GM12891 (cell line): ENCODE measurements around the gene MAP3K13.
A peak's percentile ranks its signal among the peaks of the same experiment; 100 is the strongest.

Experiments used
- DNase-seq: peaks from one replicate; pipeline ENCODE4 v3.0.0; 2011; ENCODE audit warnings: low spot score; ENCODE audit not compliant: insufficient read length
- FAIRE-seq: peaks from 2 replicates; lab custom pipeline; 2011; peaks lifted over from hg19 to GRCh38; lab: Jason Lieb, UNC
- PAX5 ChIP-seq: IDR thresholded peaks from 2 replicates; pipeline ENCODE4 v1.6.1; 2011; ENCODE audit warnings: low read length, moderate library complexity, mild to moderate bottlenecking; ENCODE audit not compliant: insufficient read depth, severe bottlenecking
- POLR2A ChIP-seq: IDR thresholded peaks from 2 replicates; pipeline ENCODE4 v1.6.1; 2011; ENCODE audit warnings: low read depth, low read length, control low read depth
- POLR2AphosphoS5 ChIP-seq: IDR thresholded peaks from 2 replicates; pipeline ENCODE4 v1.6.1; 2011; ENCODE audit warnings: low read depth, low read length, control low read depth
- POU2F2 ChIP-seq: IDR thresholded peaks from 2 replicates; pipeline ENCODE4 v1.6.1; 2011; ENCODE audit warnings: low read depth, mild to moderate bottlenecking, control low read depth, low read length, moderate library complexity
- SPI1 ChIP-seq: IDR thresholded peaks from 2 replicates; pipeline ENCODE4 v1.6.1; 2011; ENCODE audit warnings: low read depth, low read length, control low read depth
- TAF1 ChIP-seq: IDR thresholded peaks from 2 replicates; pipeline ENCODE4 v1.6.1; 2011; ENCODE audit warnings: low read depth, low read length, control low read depth

The MAP3K13 gene

GRCh38 chr3:185325946-185326791 is 36.8 kb upstream of the MAP3K13 start:
- FAIRE-seq (no peak), DNase-seq (no peak)
- TF ChIP-seq SPI1 (no peak), POU2F2 (no peak), POLR2A (no peak), PAX5 (no peak), POLR2AphosphoS5 (no peak), TAF1 (no peak)

GRCh38 chr3:185327062-185327461 is 35.9 kb upstream of the MAP3K13 start:
- DNase-seq (no peak), FAIRE-seq (no peak)
- TF ChIP-seq POLR2AphosphoS5 (no peak), TAF1 (no peak), POLR2A (no peak), PAX5 (no peak), POU2F2 (no peak), SPI1 (no peak)

- TF ChIP-seq TAF1 (no peak), SPI1 (no peak), POU2F2 (no peak), POLR2AphosphoS5 (no peak), POLR2A (no peak), PAX5 (no peak)
- no peak for DNase-seq
- no peak for FAIRE-seq
Observed at GRCh38 chr3:185328324-185329004, 34.5 kb upstream of the MAP3K13 start.

DNA sequence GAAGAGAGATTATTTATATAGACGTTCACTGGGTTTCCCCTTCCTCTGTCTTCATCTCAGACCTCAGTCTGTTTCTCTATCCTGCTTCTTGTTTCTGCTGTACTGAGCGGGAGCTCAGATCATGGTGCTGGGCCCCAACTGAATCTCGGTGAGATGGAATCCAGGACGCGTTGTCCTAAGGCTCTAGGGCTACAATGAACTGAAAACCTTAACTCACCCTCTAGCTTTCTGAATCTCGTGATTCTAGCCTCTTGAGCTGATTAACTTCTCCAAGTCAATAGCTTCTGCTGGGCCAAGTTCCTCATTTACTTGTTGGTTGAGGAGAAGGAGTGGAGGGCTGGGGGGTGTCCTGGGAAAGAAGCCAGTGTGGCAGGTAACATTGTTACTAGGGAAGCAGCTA is 32.7 kb upstream of the MAP3K13 start:
- no peak for FAIRE-seq
- TF ChIP-seq TAF1 (no peak), POLR2AphosphoS5 (no peak), SPI1 (no peak), POLR2A (no peak), PAX5 (no peak), POU2F2 (no peak)

DNA sequence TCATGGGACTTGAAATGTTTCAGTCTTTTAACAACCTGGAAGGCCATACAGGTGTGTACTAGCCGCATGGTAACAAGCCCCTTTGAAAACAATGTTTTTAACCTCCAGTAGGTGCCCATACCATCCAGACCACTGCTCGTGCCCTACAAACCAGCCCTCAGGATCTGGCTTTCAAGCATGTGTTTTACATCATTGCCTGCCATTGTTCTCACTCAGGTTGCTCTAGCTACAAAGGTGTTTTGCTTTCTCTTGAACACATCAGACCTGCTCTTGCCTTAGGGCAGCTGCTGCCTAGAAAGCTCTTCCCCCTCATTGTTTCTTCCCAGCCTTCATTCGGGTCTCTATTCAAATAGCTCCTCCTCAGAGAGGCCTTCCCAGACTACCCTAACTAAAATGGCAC is 32.3 kb upstream of the MAP3K13 start:
- FAIRE-seq (no peak), DNase-seq (no peak)
- TF ChIP-seq TAF1: no peak
- no peak for TF ChIP-seq SPI1
- no peak for TF ChIP-seq POLR2A
- TF ChIP-seq POLR2AphosphoS5: no peak
- no peak for TF ChIP-seq PAX5
- no peak for TF ChIP-seq POU2F2

More for the DNA sequence above, 32.7 kb upstream of the MAP3K13 start:
- DNase-seq: no peak

DNA sequence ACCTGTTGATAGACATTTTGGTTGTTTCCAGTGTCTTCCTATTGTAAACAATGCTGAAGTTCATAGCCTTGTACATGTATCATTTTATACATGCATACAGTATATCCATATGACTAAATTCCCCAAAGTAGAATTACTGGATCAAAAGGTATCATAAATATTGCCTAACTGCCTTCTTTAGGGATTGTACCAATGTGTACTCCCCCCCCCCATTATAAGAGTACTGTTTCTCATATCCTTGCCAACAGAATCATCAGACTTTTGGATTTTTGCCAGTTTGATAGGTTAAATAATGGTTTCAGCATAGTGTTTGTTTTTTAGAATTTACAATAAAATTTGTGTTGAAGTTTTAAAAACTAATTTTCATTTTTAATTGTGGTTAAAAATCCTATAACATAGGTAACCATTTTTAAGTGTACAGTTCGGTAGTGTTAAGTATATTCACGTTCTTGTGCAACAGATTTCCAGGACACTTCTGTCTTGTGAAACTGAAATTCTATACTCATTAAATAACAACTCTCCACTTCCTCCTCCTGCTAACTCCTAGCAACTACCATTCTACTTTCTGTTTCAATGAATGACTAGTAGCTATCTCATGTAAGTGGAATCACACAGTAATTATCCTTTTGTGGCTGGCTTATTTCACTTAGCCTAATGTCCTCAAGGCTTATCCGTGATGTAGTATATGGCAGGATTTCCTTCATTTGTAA is 30.8 kb upstream of the MAP3K13 start:
- no peak for TF ChIP-seq POU2F2
- TF ChIP-seq SPI1: peak; percentile 88
- FAIRE-seq (peak; percentile 82), DNase-seq (no peak)

DNA sequence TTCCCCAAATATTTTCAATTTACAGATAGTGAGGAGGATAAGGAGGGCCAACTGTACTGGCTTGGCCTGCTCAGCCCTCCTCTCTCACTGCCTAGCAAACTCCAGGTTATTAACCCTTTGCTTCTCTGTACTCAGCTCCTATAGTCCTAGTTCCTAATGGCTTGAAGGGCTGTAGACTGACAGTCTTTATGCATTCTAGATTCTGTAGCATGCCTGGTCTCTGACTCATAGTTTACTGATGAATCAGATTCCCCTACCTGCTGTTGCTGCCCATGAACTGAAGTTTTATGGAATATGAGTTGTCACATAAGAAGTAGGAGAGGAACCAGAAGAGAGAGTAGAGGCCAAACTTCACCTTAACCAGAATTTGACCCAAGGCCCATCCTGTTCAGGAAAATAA is 27.1 kb upstream of the MAP3K13 start:
- TF ChIP-seq POLR2A (no peak), TAF1 (no peak), POLR2AphosphoS5 (no peak), PAX5 (no peak), POU2F2 (no peak)
- FAIRE-seq (no peak), DNase-seq (no peak)

GRCh38 chr3:185337231-185337816 is 25.6 kb upstream of the MAP3K13 start:
- FAIRE-seq (no peak), DNase-seq (no peak)
- TF ChIP-seq POLR2AphosphoS5 (no peak), SPI1 (no peak), POLR2A (no peak), POU2F2 (no peak), PAX5 (no peak), TAF1 (no peak)

GRCh38 chr3:185339945-185340344 is 23.0 kb upstream of the MAP3K13 start:
- TF ChIP-seq SPI1 (no peak), TAF1 (no peak), POLR2AphosphoS5 (no peak), PAX5 (no peak), POU2F2 (no peak), POLR2A (no peak)
- FAIRE-seq (no peak), DNase-seq (no peak)
